ENCODE data around the gene PRR23E. TPM values are rescaled to one million over a fixed set of nuclear protein-coding genes. Genes with fewer than 3 reads are reported as not detected.

PRR23E gene
- total RNA-seq, 1 experiment from 2014 or later, result not detected

GRCh38 chr3:127161973-127162579 is 30.9 kb upstream of the PRR23E start:
- H3K27me3 Mint-ChIP-seq (ENCODE audit: unreplicated experiment), result peaks cover 23% of the 10 kb centered on the region
- CTCF ChIA-PET, result interaction anchor here (0.7 to 1.1 kb wide), 2 partner anchors 240 to 449 kb away, joined by 3 to 8 read pairs; no protein-coding TSS in a partner anchor

GRCh38 chr3:127162947-127163645 is 29.8 kb upstream of the PRR23E start:
- Mint-ChIP-seq H3K9me3 (ENCODE audit: low read depth, unreplicated experiment) (no peaks in the 10 kb centered on the region), H3K27ac (ENCODE audit: unreplicated experiment) (no peak overlapping the region), H3K4me1 (ENCODE audit: low read depth, unreplicated experiment) (no peaks in the 10 kb centered on the region), H3K36me3 (ENCODE audit: insufficient read depth, unreplicated experiment) (no peaks in the 10 kb centered on the region), H3K27me3 (ENCODE audit: unreplicated experiment) (peaks cover 33% of the 10 kb centered on the region), H3K4me3 (ENCODE audit: low read depth, unreplicated experiment) (no peak overlapping the region)
- CTCF ChIA-PET, result interaction anchor here (0.6 to 1.1 kb wide), 3 partner anchors 239 to 450 kb away, joined by 3 to 8 read pairs (median 3); no protein-coding TSS in a partner anchor
- no peak for TF ChIP-seq CTCF (IDR thresholded peaks at IDR 0.05; ENCODE audit: unreplicated experiment)
- DNase-seq, result no peak
- no TSS peak for BruUV-seq (replicated peaks)
- intact Hi-C loops (cut with micrococcal nuclease; ENCODE audit: unreplicated experiment), result no loop called here

More at GRCh38 chr3:127161973-127162579, 30.9 kb upstream of the PRR23E start:
- no peak overlapping the region for H3K27ac Mint-ChIP-seq (ENCODE audit: unreplicated experiment)
- no TSS peak for BruUV-seq (replicated peaks)
- H3K36me3 Mint-ChIP-seq (ENCODE audit: insufficient read depth, unreplicated experiment), result no peaks in the 10 kb centered on the region
- no peaks in the 10 kb centered on the region for H3K4me1 Mint-ChIP-seq (ENCODE audit: low read depth, unreplicated experiment)
- no peak overlapping the region for H3K4me3 Mint-ChIP-seq (ENCODE audit: low read depth, unreplicated experiment)
- no peak for DNase-seq
- intact Hi-C loops (cut with micrococcal nuclease; ENCODE audit: unreplicated experiment), result no loop called here
- TF ChIP-seq CTCF (IDR thresholded peaks at IDR 0.05; ENCODE audit: unreplicated experiment), result no peak
- H3K9me3 Mint-ChIP-seq (ENCODE audit: low read depth, unreplicated experiment), result no peaks in the 10 kb centered on the region

- Mint-ChIP-seq H3K9me3 (ENCODE audit: low read depth, unreplicated experiment) (no peaks in the 10 kb centered on the region), H3K36me3 (ENCODE audit: insufficient read depth, unreplicated experiment) (no peaks in the 10 kb centered on the region), H3K27me3 (ENCODE audit: unreplicated experiment) (peaks cover 48% of the 10 kb centered on the region), H3K27ac (ENCODE audit: unreplicated experiment) (no peak overlapping the region), H3K4me1 (ENCODE audit: low read depth, unreplicated experiment) (no peaks in the 10 kb centered on the region), H3K4me3 (ENCODE audit: low read depth, unreplicated experiment) (no peak overlapping the region)
- no TSS peak for BruUV-seq (replicated peaks)
- no peak for DNase-seq
- CTCF ChIA-PET, result no interaction called here
- intact Hi-C loops (cut with micrococcal nuclease; ENCODE audit: unreplicated experiment), result no loop called here
- TF ChIP-seq CTCF (IDR thresholded peaks at IDR 0.05; ENCODE audit: unreplicated experiment), result no peak
Observed at GRCh38 chr3:127164615-127165014, 28.3 kb upstream of the PRR23E start.

- Mint-ChIP-seq H3K4me1 (ENCODE audit: low read depth, unreplicated experiment) (no peaks in the 10 kb centered on the region), H3K9me3 (ENCODE audit: low read depth, unreplicated experiment) (no peaks in the 10 kb centered on the region), H3K36me3 (ENCODE audit: insufficient read depth, unreplicated experiment) (no peaks in the 10 kb centered on the region), H3K27me3 (ENCODE audit: unreplicated experiment) (peaks cover 53% of the 10 kb centered on the region), H3K27ac (ENCODE audit: unreplicated experiment) (no peak overlapping the region), H3K4me3 (ENCODE audit: low read depth, unreplicated experiment) (no peak overlapping the region)
- CTCF ChIA-PET, result no interaction called here
- no peak for TF ChIP-seq CTCF (IDR thresholded peaks at IDR 0.05; ENCODE audit: unreplicated experiment)
- BruUV-seq (replicated peaks), result no TSS peak
- intact Hi-C loops (cut with micrococcal nuclease; ENCODE audit: unreplicated experiment), result no loop called here
- DNase-seq, result no peak
Observed at GRCh38 chr3:127165036-127165435, 27.9 kb upstream of the PRR23E start.
